ENCODE data around the gene APH1B. TPM values are rescaled to one million over a fixed set of nuclear protein-coding genes. Genes with fewer than 3 reads are reported as not detected.

APH1B gene
- total RNA-seq, 2 donors from 2014 or later: 24.4 to 30.6 TPM

DNA sequence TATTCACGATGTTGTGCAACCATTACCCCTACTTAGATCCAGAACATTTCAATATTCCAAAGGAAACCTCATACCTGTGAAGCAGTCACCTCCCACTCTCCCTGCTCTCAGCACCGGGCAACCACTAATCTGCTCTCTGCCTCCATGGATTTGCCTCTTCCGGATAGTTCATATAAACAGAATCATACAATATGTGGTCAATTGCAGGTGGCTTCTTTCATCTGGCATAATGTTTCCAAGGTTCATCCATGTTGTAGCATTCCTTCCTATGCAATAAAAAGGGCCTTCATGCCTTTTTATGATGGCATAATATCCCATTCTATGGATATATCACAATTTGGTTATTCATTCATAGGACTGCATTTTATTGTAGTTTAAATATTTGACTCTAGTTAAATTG is 80.3 kb downstream of the APH1B start:
- no peaks in the 10 kb centered on the region for H3K4me1 Mint-ChIP-seq (ENCODE audit: low read depth)
- H3K4me3 Mint-ChIP-seq: no peak overlapping the region
- ATAC-seq (replicated peaks in 1 of 2) (no peak), DNase-seq (no peak)
- H3K36me3 Mint-ChIP-seq (ENCODE audit: insufficient read depth in 2 of 2): no peaks in the 10 kb centered on the region
- no peak overlapping the region for H3K27ac Mint-ChIP-seq
- peaks cover 28% of the 10 kb centered on the region for H3K27me3 Mint-ChIP-seq (ENCODE audit: low read depth)
- no peaks in the 10 kb centered on the region for H3K9me3 Mint-ChIP-seq

- DNase-seq: no peak
- H3K27me3 Mint-ChIP-seq (ENCODE audit: low read depth): peaks cover 28% of the 10 kb centered on the region
- H3K9me3 Mint-ChIP-seq: no peaks in the 10 kb centered on the region
- no peak overlapping the region for H3K27ac Mint-ChIP-seq
- no peaks in the 10 kb centered on the region for H3K4me1 Mint-ChIP-seq (ENCODE audit: low read depth)
- no peak for ATAC-seq (replicated peaks in 1 of 2)
- H3K36me3 Mint-ChIP-seq (ENCODE audit: insufficient read depth in 2 of 2): no peaks in the 10 kb centered on the region
- H3K4me3 Mint-ChIP-seq: no peak overlapping the region
Measured at GRCh38 chr15:63358241-63359029, 81.0 kb downstream of the APH1B start.

Other genes with a start within 250 kb of the APH1B start
- gene TPM1, start 234.9 kb upstream of the APH1B start, total RNA-seq: 1 to 10 TPM; 9.5 to 9.6 TPM
- 10 to 100 TPM; 28.6 to 30.3 TPM for gene LACTB, start 155.7 kb upstream of the APH1B start, total RNA-seq
- 100 to 1,000 TPM; 166 to 228 TPM for gene RPS27L, start 120.1 kb upstream of the APH1B start, total RNA-seq
- gene RAB8B, start 88.0 kb upstream of the APH1B start, total RNA-seq: 100 to 1,000 TPM; 122 to 157 TPM
- gene CA12, start 104.2 kb downstream of the APH1B start, total RNA-seq: 1 to 10 TPM in 1 of 2 donors, under 1 TPM in 1; 0.55 to 2.4 TPM
- gene USP3, start 227.0 kb downstream of the APH1B start, total RNA-seq: 10 to 100 TPM; 66.5 to 78.0 TPM

Data from activated T-cell treated with anti-CD3 and anti-CD28 coated beads, Interleukin-2, amount 50 U/mL, for 72 hours (primary cell).